Activated T-cell treated with anti-CD3 and anti-CD28 coated beads, Interleukin-2, amount 50 U/mL, for 24 hours (primary cell): Measurements from ENCODE around the gene LRRFIP1.
"Not testable (repeated sequence)": the region's sequence is repeated elsewhere in the genome, so short reads cannot be mapped to it uniquely, and the experiment has no call there.

Experiments used
- DNase-seq: peaks from one replicate; pipeline ENCODE4 v3.0.0-alpha.2; 2020
- H3K27ac Mint-ChIP-seq: 2 replicates; pipeline ENCODE4 v1.8.0; 2020; ENCODE audit warnings: mild to moderate bottlenecking, mixed read lengths
- H3K27me3 Mint-ChIP-seq: 2 replicates; pipeline ENCODE4 v1.8.0; 2020; ENCODE audit warnings: mixed read lengths
- H3K36me3 Mint-ChIP-seq: 2 replicates; pipeline ENCODE4 v1.8.0; 2020; ENCODE audit warnings: low read depth, mixed read lengths
- H3K4me1 Mint-ChIP-seq: 2 replicates; pipeline ENCODE4 v1.8.0; 2020; ENCODE audit warnings: low read depth, mixed read lengths
- H3K4me3 Mint-ChIP-seq: 2 replicates; pipeline ENCODE4 v1.8.0; 2020; ENCODE audit warnings: mild to moderate bottlenecking, moderate library complexity, mixed read lengths
- H3K9me3 Mint-ChIP-seq: 2 replicates; pipeline ENCODE4 v1.8.0; 2020; ENCODE audit warnings: mixed read lengths

The LRRFIP1 gene

DNA sequence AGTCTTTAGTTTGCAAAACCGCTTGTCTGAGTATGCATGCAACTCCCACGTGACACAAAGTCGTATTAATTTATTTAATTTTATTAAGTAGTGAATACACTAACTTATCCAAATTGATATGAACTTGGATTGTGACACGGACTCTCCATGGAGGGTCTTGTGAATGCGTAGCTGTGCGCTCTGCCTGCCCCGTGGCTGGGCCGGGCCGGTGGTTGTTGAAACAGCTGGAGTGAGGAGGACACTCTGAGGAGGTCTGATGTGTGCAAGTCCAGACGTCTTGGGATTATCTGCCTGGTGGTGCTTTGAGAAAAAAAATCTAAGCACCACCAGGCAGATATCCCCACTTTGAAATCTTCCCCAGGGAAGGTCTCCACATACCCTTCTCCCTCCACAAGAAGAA lies 130.2 kb downstream of the LRRFIP1 start:
- Mint-ChIP-seq H3K27ac (no peak overlapping the region), H3K27me3 (no peaks in the 10 kb centered on the region)

GRCh38 chr2:237758185-237758584 lies 130.8 kb downstream of the LRRFIP1 start:
- Mint-ChIP-seq H3K27ac (no peak overlapping the region), H3K4me1 (peaks cover 6% of the 10 kb centered on the region), H3K9me3 (no peaks in the 10 kb centered on the region), H3K4me3 (no peak overlapping the region), H3K27me3 (no peaks in the 10 kb centered on the region), H3K36me3 (peaks cover 97% of the 10 kb centered on the region)
- DNase-seq, result no peak

More for the DNA sequence above, 130.2 kb downstream of the LRRFIP1 start:
- Mint-ChIP-seq H3K4me3 (no peak overlapping the region), H3K36me3 (peaks cover 97% of the 10 kb centered on the region), H3K9me3 (no peaks in the 10 kb centered on the region), H3K4me1 (peaks cover 9% of the 10 kb centered on the region)
- no peak for DNase-seq

DNA sequence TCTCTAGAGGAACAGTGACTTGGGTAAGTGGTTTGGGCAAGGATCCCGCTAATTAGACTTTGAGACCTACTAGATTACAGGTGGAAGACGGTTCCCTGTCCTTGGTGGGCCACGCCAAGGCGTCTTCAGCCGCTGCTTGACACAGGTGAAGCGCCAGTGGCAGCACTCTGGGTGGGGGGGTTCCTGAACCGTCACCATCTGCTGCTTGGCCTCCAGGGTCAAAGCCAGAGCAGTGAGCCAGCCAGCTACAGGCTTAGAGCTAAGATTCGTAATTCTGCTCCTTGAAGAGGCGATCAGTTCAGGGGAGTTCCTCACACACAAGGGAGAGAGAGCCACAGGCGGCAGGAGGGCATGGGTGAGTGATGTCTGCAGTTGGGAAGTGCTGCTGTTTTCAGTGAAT lies 131.8 kb downstream of the LRRFIP1 start:
- Mint-ChIP-seq H3K27ac (no peak overlapping the region), H3K4me3 (no peak overlapping the region), H3K9me3 (no peaks in the 10 kb centered on the region), H3K27me3 (no peaks in the 10 kb centered on the region), H3K36me3 (peaks cover 97% of the 10 kb centered on the region), H3K4me1 (peaks cover 2% of the 10 kb centered on the region)
- DNase-seq, result no peak

DNA sequence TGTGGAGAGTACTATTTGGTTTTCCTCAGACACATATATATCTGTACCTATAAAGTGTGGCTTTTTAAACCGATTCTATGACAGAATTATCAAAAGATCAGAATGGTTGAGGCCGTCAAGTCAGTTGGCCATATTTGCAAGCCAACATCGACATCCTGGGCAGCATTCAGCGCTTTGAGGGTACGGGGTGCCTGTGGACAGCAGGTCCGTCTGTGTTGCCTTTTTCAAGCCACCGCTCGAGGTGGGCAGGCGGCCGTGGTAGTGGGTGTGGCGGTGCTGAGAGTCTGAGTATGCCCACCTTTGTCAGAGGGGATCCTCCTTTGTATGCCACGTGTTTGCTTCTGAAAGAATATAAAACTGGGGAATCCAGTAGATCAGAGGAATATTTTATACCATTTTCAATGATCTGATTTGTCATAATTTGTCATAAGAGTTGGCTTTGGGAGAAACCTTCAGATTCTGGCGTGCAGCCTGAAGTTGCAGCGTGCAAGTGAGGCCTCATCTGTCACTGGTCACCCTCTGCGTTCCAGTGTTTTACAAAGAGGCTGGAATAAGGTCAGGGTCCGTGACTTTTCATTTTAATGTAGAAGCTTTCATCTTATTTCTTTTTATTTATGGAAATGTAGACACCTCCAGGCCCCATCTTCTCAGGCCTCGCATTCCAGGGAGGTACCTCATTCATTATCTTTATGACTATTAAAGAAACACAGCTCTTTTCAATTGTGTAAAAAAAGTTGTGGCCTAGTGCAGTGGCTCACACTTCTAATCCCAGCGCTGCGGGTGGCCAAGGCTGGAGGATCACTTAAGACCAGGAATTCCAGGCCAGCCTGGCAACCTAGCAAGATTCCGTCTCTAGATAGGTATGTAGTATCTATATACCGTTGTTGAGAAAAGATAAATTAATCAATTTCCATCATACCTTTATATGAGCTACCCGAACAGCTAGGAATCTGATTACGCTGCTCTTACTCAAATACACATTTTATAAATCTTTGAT lies 133.4 kb downstream of the LRRFIP1 start:
- Mint-ChIP-seq H3K4me3 (no peak overlapping the region), H3K9me3 (no peaks in the 10 kb centered on the region), H3K27ac (no peak overlapping the region), H3K36me3 (peaks cover 91% of the 10 kb centered on the region), H3K4me1 (peaks cover 2% of the 10 kb centered on the region), H3K27me3 (no peaks in the 10 kb centered on the region)
- DNase-seq, result no peak

- H3K27me3 Mint-ChIP-seq, H3K4me1 Mint-ChIP-seq, H3K9me3 Mint-ChIP-seq, H3K4me3 Mint-ChIP-seq, DNase-seq: not testable (repeated sequence)
- Mint-ChIP-seq H3K27ac (peak overlapping the region; percentile 66), H3K36me3 (peaks cover 90% of the 10 kb centered on the region)
These were observed 135.2 kb downstream of the LRRFIP1 start for GRCh38 chr2:237762291-237763182.

DNA sequence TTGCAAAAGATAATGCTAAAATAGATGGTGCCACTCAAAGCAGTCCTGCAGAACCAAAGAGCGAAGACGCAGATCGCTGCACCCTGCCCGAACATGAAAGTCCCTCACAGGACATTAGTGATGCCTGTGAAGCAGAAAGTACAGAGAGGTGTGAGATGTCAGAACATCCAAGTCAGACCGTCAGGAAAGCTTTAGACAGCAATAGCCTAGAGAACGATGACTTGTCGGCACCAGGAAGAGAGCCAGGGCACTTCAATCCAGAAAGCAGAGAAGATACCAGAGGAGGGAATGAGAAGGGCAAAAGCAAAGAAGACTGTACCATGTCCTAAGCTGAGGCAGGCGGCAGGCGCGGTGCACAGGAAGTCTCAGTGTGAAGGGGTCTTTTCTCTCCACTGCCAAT lies 136.4 kb downstream of the LRRFIP1 start:
- Mint-ChIP-seq H3K27me3 (no peaks in the 10 kb centered on the region), H3K4me1 (peaks cover 2% of the 10 kb centered on the region), H3K36me3 (peaks cover 89% of the 10 kb centered on the region)

DNA sequence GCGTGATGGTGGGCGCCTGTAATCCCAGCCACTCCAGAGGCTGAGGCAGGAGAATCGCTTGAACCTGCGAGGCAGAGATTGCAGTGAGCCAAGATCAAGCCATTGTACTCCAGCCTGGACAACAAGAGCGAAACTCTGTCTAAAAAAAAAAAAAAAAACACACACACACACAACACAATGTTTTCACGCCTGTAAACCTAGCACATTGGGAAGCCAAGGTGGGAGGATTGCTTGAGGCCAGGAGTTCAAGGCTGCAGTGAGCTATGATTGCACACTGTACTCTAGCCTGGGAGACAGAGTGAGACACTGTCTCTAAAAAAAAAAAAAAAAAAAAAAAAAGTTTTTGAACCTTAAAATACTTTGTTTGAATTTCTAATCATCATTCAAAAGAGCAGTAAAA lies 137.7 kb downstream of the LRRFIP1 start:
- peaks cover 88% of the 10 kb centered on the region for H3K36me3 Mint-ChIP-seq
- H3K27ac Mint-ChIP-seq, H3K4me3 Mint-ChIP-seq: not testable (repeated sequence)

More for the DNA sequence above, 136.4 kb downstream of the LRRFIP1 start:
- H3K4me3 Mint-ChIP-seq, result no peak overlapping the region
- H3K9me3 Mint-ChIP-seq, result no peaks in the 10 kb centered on the region
- peak overlapping the region; percentile 0 for H3K27ac Mint-ChIP-seq
- no peak for DNase-seq

GRCh38 chr2:237765875-237766274 lies 138.5 kb downstream of the LRRFIP1 start:
- H3K36me3 Mint-ChIP-seq, result peaks cover 88% of the 10 kb centered on the region
- H3K27me3 Mint-ChIP-seq, result no peaks in the 10 kb centered on the region
- no peaks in the 10 kb centered on the region for H3K9me3 Mint-ChIP-seq
- peaks cover 2% of the 10 kb centered on the region for H3K4me1 Mint-ChIP-seq
- DNase-seq, result no peak
- no peak overlapping the region for H3K4me3 Mint-ChIP-seq
- no peak overlapping the region for H3K27ac Mint-ChIP-seq

More for the DNA sequence above, 137.7 kb downstream of the LRRFIP1 start:
- DNase-seq, H3K27me3 Mint-ChIP-seq, H3K9me3 Mint-ChIP-seq, H3K4me1 Mint-ChIP-seq: not testable (repeated sequence)

- peak overlapping the region; percentile 26 for H3K27ac Mint-ChIP-seq
- DNase-seq, result no peak
- H3K36me3 Mint-ChIP-seq, result peaks cover 87% of the 10 kb centered on the region
- no peaks in the 10 kb centered on the region for H3K27me3 Mint-ChIP-seq
- H3K4me3 Mint-ChIP-seq, result no peak overlapping the region
- no peaks in the 10 kb centered on the region for H3K9me3 Mint-ChIP-seq
- peaks cover 2% of the 10 kb centered on the region for H3K4me1 Mint-ChIP-seq
These were observed 139.0 kb downstream of the LRRFIP1 start for GRCh38 chr2:237766340-237766739.

DNA sequence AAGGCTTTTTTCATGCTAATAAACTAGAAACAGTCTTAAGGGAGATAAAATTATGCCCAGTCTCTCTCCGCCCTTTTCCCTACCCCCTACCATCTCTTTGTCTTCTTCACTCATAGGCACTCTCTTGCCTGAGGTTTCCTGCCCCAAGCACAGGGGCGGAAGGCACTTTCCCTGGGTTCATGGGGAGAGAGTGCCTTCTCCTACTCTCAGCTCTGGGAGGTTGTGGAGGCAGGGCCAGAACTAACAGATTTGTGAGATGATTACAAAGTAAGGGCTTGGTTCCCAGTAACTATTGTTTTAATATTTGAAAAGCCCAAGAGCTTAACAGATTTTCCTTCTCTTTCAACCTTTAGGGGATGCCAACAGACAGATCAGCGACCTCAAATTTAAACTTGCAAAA lies 145.1 kb downstream of the LRRFIP1 start:
- H3K9me3 Mint-ChIP-seq, result no peaks in the 10 kb centered on the region
- peak overlapping the region; percentile 72 for H3K27ac Mint-ChIP-seq
- peaks cover 88% of the 10 kb centered on the region for H3K36me3 Mint-ChIP-seq
- no peak for DNase-seq
- no peaks in the 10 kb centered on the region for H3K27me3 Mint-ChIP-seq
- H3K4me1 Mint-ChIP-seq, result no peaks in the 10 kb centered on the region
- no peak overlapping the region for H3K4me3 Mint-ChIP-seq

DNA sequence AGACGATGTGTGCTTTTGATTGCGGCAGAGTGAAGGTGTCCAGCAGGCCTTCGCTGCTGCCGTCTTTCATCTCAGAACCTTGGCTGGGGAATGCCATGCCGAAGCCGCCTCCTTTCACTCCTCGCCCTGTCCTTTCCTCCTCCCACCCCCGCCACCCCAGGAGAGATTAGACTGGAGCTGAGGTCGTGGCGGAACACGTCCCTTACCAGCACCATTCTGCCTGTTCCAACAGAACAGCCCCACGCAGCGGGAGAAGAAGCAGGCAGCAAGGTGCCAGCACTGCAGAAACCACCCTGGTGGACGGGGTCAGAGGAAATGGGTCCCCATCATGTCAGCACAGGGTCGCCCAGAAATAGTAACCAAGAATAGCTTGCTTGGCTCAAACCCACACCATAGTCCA lies 146.4 kb downstream of the LRRFIP1 start:
- no peaks in the 10 kb centered on the region for H3K4me1 Mint-ChIP-seq
- peaks cover 90% of the 10 kb centered on the region for H3K36me3 Mint-ChIP-seq
- no peak overlapping the region for H3K4me3 Mint-ChIP-seq
- no peaks in the 10 kb centered on the region for H3K27me3 Mint-ChIP-seq
- DNase-seq, result no peak
- H3K9me3 Mint-ChIP-seq, result no peaks in the 10 kb centered on the region
- peak overlapping the region; percentile 20 for H3K27ac Mint-ChIP-seq

- Mint-ChIP-seq H3K36me3 (peaks cover 90% of the 10 kb centered on the region), H3K27me3 (no peaks in the 10 kb centered on the region), H3K9me3 (no peaks in the 10 kb centered on the region), H3K4me1 (no peaks in the 10 kb centered on the region), H3K27ac (peak overlapping the region; percentile 66), H3K4me3 (no peak overlapping the region)
- peak; percentile 56 for DNase-seq
These were observed 147.6 kb downstream of the LRRFIP1 start for GRCh38 chr2:237774811-237775553.

DNA sequence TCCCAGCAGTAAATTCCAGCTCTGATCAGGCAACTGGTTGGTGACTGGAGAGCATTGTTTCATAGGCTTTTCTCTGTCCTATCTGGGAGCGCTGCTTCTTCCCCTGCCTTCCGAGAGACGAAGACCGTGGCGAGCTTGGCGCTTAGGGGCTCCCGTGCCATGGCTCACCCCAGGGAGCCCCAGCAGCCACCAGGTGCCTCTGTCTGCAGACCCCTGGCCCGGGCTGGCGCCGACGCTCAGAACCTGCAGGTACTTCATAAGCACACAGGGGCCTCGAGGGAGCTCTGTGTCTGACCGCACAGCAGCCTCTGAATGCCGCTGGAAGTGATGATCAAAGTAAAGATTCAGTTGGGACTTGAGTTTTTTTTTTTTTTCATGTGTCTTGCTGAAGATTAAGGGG lies 152.1 kb downstream of the LRRFIP1 start:
- peaks cover 13% of the 10 kb centered on the region for H3K9me3 Mint-ChIP-seq
- no peaks in the 10 kb centered on the region for H3K4me1 Mint-ChIP-seq
- peak overlapping the region; percentile 30 for H3K27ac Mint-ChIP-seq
- H3K27me3 Mint-ChIP-seq, result no peaks in the 10 kb centered on the region
- DNase-seq, result no peak
- peaks cover 93% of the 10 kb centered on the region for H3K36me3 Mint-ChIP-seq
- H3K4me3 Mint-ChIP-seq, result no peak overlapping the region

- DNase-seq, result no peak
- Mint-ChIP-seq H3K4me3 (no peak overlapping the region), H3K27ac (no peak overlapping the region), H3K36me3 (peaks cover 90% of the 10 kb centered on the region), H3K9me3 (peaks cover 15% of the 10 kb centered on the region), H3K4me1 (no peaks in the 10 kb centered on the region), H3K27me3 (no peaks in the 10 kb centered on the region)
These were observed 154.8 kb downstream of the LRRFIP1 start for GRCh38 chr2:237782181-237782580.
